GM21737 (cell line): Measurements from ENCODE around the gene HOXA13.

Source experiments
- ATAC-seq: cut with Tn5 transposase; IDR thresholded peaks from one replicate; pipeline ENCODE4 v1.9.1; 2021; ENCODE audit warnings: mild to moderate bottlenecking, moderate library complexity; ENCODE audit not compliant: unreplicated experiment

The HOXA13 gene

DNA sequence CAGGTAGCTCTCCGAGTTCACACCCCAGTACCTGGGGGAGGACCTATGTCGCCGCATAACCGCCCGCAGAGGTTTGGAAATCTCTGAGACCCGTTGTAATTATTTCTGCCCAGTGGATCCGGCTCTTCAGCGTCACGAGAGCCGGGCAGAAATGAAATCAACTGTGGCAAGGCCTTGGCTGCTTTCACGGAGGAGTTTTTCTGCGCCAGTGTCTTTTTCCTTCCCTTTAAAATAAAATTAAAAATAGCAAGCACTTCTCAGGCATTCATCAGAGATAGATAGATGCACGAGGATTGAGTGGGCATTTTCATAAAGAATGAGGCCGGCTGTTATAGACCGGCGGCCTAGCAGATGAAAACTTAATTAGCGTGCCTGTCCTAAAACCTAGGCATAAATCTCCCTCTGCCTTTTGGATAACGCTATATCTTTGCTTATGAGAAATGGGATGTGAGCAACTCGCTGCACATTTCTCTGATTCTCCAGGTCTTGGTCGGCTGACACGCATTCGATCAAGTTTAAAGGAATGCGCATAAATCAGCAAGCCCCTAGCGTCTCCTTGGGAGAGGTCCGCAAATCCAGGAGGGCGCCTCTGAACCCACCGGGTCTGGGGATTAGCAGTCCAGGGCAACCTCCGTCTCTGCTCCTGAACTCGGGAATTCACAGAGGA, 6.4 kb downstream of the HOXA13 start:
- no peak for ATAC-seq

DNA sequence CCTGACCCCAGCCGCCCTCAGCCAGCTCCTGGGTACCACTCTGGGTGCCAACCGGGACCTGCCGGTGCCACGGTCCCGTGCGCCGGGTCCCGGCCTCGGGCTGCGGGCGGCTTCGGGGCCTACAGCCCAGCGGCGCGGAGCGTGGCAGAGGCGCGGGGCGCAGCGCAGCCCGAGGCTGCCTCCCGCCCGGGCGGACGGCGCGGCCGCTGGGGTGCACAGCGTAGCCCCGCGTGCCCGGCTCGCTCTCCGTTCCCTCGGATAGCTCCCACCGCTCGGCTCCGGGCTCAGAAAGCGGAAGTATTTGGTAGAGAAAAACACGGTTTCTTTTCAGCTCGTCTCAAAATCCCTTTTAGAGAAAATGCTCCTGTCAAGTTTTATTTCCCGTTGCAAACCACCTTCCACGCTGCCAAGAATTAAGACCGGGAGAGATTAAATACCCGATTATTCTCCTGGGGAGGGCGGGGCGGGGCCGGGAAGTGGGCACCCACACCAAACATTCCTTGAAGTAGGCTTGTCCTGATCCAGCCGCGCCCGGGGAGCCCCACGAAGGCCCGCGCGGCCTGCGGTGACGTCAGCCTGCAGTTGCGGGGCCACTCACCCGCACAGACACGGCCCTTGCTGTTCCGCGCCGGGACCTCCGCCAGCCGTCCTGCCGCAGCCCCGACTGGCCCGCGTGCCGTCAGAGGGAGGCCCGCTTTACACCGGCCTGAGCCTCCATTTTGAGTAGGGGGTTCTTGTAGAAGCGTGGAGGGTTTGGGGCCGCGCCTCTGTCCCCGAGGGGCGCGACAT, 7.2 kb downstream of the HOXA13 start:
- no peak for ATAC-seq

DNA sequence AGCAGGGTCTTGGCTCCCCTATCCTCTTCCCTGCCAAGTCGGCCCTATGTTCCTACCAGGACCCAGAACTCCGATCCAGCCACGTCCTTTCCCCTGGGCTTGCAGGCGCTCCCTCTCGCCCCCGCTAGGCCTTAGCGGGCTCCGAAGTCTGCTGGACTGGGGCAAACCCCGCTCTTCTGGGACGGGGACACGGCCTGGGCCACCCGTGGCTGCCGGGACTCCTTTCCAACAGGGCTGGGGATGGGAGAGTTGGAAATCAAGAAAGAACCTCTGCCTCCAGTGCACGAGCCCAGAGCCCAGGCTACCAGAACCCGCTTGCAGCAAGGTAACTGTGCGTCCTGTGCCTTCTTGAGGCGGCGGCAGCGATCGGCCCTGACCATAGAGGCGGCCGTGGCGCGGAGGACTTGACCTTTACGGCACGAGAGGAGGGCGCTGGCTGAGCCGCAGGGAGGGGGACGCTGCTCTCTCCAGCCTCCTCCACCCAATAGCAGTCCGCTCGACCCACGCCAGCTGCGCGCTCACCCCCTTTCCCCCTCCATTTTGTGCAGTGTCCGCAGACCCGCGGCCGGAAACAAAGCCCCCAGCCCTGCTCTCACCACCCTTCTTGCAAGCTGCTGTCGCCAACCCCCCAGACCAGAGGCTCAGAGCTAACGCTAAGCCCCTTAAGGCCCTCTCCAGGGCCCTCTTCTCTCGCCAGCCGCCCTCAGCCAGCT, 7.9 kb downstream of the HOXA13 start:
- ATAC-seq = no peak

GRCh38 chr7:27191161-27191731, 8.6 kb downstream of the HOXA13 start:
- ATAC-seq = no peak

GRCh38 chr7:27189997-27190748, 9.7 kb downstream of the HOXA13 start:
- ATAC-seq = no peak

DNA sequence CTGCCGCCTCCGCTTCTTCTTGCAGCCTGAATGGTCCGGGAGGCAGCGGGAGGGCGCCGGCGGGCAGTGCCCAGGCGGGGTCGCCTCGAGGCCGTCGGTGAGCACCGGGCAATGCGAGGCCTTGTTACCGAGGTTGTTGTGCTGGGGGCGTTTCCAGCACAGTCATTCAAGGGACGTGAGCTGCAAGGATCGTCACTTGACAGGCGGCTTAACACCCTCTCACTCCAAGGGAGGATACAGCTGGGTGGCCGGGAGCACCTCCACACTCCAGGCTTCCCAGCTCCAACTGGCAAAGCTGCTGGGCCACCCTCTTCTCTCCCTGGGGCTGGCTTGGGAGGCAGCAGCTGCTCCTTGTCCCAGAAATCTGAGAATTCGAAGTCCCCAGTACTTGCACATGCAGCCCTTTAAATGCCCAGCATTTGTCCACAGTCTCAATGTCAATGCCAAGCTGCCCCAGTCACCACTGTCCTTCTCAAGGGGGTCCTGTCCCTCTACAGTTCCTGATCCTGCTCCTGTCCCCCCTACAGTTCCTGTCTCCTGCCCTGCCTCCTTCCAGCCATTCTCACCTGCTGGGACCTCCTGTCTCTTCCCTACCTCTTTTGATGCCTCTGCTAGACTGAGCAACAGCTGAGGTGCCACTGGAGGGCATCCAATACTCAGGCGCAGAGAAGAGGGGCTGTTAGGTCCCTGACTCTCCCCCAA, 10.4 kb downstream of the HOXA13 start:
- no peak for ATAC-seq

- ATAC-seq = no peak
These were observed 11.3 kb downstream of the HOXA13 start for GRCh38 chr7:27188386-27189294.

GRCh38 chr7:27187475-27188385, 12.2 kb downstream of the HOXA13 start:
- ATAC-seq = no peak

GRCh38 chr7:27186668-27187474, 13.0 kb downstream of the HOXA13 start:
- ATAC-seq = no peak

DNA sequence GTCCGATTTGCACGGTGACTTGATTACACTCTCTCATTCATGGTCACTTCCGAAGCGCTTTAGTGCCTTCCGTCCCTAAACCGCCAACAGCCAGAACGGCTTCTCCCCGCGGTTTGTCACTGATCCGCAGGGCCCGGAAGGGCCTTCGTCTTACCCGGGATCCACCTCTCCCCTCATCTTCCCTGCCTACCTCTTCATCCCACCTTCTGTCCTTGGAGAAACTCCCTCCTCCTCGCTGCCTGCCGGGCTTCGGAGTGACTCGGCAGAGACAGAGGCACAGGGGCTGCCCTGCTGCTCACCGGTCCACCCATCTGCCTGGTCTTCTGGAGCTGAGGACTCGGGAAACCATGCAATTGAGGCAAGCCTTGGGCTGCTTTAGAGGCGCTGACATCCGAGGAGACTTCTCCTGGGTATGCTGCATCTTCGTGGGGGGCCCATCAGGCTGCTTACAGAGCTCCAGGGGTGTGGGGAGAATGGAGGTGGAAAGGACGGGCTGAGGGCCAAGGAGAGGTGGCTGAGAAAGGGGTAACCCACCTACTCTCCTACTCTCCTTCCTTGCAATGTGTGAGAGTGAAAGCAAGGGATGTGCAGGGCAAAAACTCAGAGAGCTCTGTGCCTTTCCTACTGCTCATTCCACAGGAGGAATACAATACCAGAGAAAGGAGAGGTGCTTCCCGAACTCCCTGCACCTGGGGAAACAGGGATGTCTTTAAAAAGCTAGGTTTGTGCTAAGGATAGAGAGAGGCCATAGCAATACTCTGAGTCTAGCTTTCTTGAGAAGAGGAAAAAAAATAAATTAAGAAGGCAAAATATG, 13.8 kb downstream of the HOXA13 start:
- ATAC-seq = no peak

GRCh38 chr7:27185013-27185853, 14.7 kb downstream of the HOXA13 start, which contains the start of gene HOXA11:
TSS of gene HOXA11 (minus strand) at chr7:27185232. CDS start at chr7:27185144, 88 bp downstream.
- no peak for ATAC-seq

DNA sequence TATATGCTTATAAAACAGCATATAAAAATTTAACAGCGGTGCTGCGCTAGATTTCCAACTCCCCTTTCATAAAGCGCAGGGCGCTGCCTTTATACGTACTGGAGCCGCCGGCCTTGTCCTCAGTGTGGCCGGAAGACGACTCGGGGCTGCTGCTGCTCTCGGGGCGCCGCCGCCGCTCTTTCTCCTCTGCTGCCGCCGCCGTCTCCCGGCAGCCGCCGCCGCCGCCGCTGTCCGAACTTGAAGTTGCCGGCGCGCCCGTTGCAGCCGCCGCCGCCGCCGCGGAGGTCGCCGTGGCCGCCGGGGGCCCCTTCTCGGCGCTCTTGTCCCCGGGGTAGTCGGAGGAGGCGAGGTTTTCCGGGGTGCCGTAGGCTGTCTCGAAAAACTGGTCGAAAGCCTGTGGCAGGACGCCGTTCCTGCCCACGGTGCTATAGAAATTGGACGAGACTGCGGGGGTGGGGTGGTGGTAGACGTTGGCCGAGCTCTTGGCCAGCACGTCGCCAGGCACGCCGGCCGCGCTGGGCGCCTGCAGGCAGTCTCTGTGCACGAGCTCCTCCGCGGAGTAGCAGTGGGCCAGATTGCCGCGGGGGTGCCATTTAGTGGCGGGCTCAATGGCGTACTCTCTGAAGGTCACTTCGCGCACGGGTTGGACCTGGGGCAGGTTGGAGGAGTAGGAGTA, 15.4 kb downstream of the HOXA13 start:
- no peak for ATAC-seq

DNA sequence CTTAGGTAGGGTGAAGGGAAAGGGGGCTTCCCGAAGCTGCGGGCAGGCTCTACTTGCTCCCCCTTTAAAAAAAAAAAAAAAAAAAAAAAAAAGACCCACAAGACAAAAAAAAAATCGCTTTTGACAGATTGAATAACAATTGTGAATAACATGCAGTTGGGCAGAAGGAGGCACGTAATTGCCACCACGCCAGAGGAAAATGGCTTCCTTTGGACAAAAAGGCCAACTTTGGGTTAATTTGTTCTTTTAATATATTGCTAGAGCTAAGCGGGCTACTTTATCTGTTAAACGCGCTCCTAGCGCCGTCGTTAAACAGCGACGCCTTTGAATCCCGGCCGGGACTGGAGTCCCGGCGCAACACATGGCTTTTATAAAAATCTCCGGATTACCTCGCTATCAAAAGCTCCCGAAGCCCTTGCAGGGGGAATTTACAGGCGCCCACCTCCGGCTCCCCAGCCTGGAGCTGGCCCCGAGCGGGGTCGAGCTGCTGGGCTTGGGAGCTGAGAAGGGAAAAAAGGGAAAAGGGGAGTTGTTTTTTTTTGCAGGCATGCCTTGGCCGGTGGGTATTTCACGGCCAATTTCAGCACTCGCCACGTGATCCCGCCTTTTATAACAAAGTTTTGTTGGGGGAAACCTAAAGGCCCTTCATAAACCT, 16.1 kb downstream of the HOXA13 start:
- no peak for ATAC-seq
